Measurements from ENCODE around the gene ASB6.
A peak's percentile ranks its signal among the peaks of the same experiment; 100 is the strongest.

The ASB6 gene

GRCh38 chr9:129641750-129642585 lies at the start of gene ASB6:
ASB6 (minus strand) TSS chr9:129642151; CDS start chr9:129641999, 152 bp downstream.
- DNase-seq (ENCODE audit: low read depth, low spot score) = peak; percentile 55
- H3K27ac ChIP-seq = peak within 1 kb of the TSS; percentile 49

GRCh38 chr9:129688285-129689043 lies 46.5 kb upstream of the ASB6 start:
- H3K27ac ChIP-seq = no peak overlapping the region
- DNase-seq (ENCODE audit: low read depth, low spot score) = no peak

- DNase-seq (ENCODE audit: low read depth, low spot score) = peak; percentile 26
- no peak overlapping the region for H3K27ac ChIP-seq
Measured at GRCh38 chr9:129687391-129687790, 45.4 kb upstream of the ASB6 start.

GRCh38 chr9:129686736-129687135 lies 44.8 kb upstream of the ASB6 start:
- no peak for DNase-seq (ENCODE audit: low read depth, low spot score)
- H3K27ac ChIP-seq = no peak overlapping the region

GRCh38 chr9:129685933-129686259 lies 43.9 kb upstream of the ASB6 start:
- H3K27ac ChIP-seq = no peak overlapping the region
- no peak for DNase-seq (ENCODE audit: low read depth, low spot score)

- no peak overlapping the region for H3K27ac ChIP-seq
Measured at GRCh38 chr9:129685220-129685932, 43.4 kb upstream of the ASB6 start.

GRCh38 chr9:129682381-129682780 lies 40.4 kb upstream of the ASB6 start:
- H3K27ac ChIP-seq = no peak overlapping the region
- no peak for DNase-seq (ENCODE audit: low read depth, low spot score)

More at GRCh38 chr9:129685220-129685932, 43.4 kb upstream of the ASB6 start:
- peak; percentile 85 for DNase-seq (ENCODE audit: low read depth, low spot score)

GRCh38 chr9:129681924-129682323 lies 40.0 kb upstream of the ASB6 start:
- DNase-seq (ENCODE audit: low read depth, low spot score) = no peak
- H3K27ac ChIP-seq = no peak overlapping the region

- no peak overlapping the region for H3K27ac ChIP-seq
Measured at GRCh38 chr9:129679537-129679936, 37.6 kb upstream of the ASB6 start.

GRCh38 chr9:129678844-129679243 lies 36.9 kb upstream of the ASB6 start:
- no peak overlapping the region for H3K27ac ChIP-seq
- DNase-seq (ENCODE audit: low read depth, low spot score) = no peak

More at GRCh38 chr9:129679537-129679936, 37.6 kb upstream of the ASB6 start:
- no peak for DNase-seq (ENCODE audit: low read depth, low spot score)

GRCh38 chr9:129677456-129677855 lies 35.5 kb upstream of the ASB6 start:
- no peak overlapping the region for H3K27ac ChIP-seq
- no peak for DNase-seq (ENCODE audit: low read depth, low spot score)

- H3K27ac ChIP-seq = no peak overlapping the region
- DNase-seq (ENCODE audit: low read depth, low spot score) = no peak
Measured at GRCh38 chr9:129676975-129677374, 35.0 kb upstream of the ASB6 start.

GRCh38 chr9:129676287-129676686 lies 34.3 kb upstream of the ASB6 start:
- DNase-seq (ENCODE audit: low read depth, low spot score) = no peak
- no peak overlapping the region for H3K27ac ChIP-seq

- H3K27ac ChIP-seq = no peak overlapping the region
Measured at GRCh38 chr9:129675620-129676019, 33.7 kb upstream of the ASB6 start.

GRCh38 chr9:129674229-129674628 lies 32.3 kb upstream of the ASB6 start:
- DNase-seq (ENCODE audit: low read depth, low spot score) = no peak
- no peak overlapping the region for H3K27ac ChIP-seq

More at GRCh38 chr9:129675620-129676019, 33.7 kb upstream of the ASB6 start:
- DNase-seq (ENCODE audit: low read depth, low spot score) = no peak

- H3K27ac ChIP-seq = no peak overlapping the region
- no peak for DNase-seq (ENCODE audit: low read depth, low spot score)
Measured at GRCh38 chr9:129673602-129674001, 31.7 kb upstream of the ASB6 start.

- DNase-seq (ENCODE audit: low read depth, low spot score) = no peak
- H3K27ac ChIP-seq = no peak overlapping the region
Measured at GRCh38 chr9:129672702-129673101, 30.8 kb upstream of the ASB6 start.

GRCh38 chr9:129671519-129671918 lies 29.6 kb upstream of the ASB6 start:
- no peak overlapping the region for H3K27ac ChIP-seq
- DNase-seq (ENCODE audit: low read depth, low spot score) = no peak

- no peak overlapping the region for H3K27ac ChIP-seq
- DNase-seq (ENCODE audit: low read depth, low spot score) = no peak
Measured at GRCh38 chr9:129671065-129671464, 29.1 kb upstream of the ASB6 start.

- no peak for DNase-seq (ENCODE audit: low read depth, low spot score)
- no peak overlapping the region for H3K27ac ChIP-seq
Measured at GRCh38 chr9:129669946-129670345, 28.0 kb upstream of the ASB6 start.

Data from epithelial cell of prostate (primary cell).